Right lobe of liver (tissue), 4 donors: Measurements from ENCODE around the gene TMTC1.

Experiments
- POLR2A ChIP-seq: fragments of 450-650 bp; IDR thresholded peaks from one replicate; pipeline ENCODE4 v1.6.1; 2017; ENCODE audit warnings: antibody characterized with exemption, mild to moderate bottlenecking
- TF ChIP-seq, protein P1 (sequence below), 4 donors: fragments of 200-600 bp in 3 of 4; fragments of 450-650 bp in 1 of 4; IDR thresholded peaks; one replicate each; pipeline versions ENCODE4 v1.5.1 to v1.8.0; 2016 to 2022; ENCODE audit warnings: antibody characterized with exemption in 4 of 4, mild to moderate bottlenecking in 2 of 4
- donor health status: DM: no; HTN: no; CAD: no.
- donor health status: DM: no; HTN: no; CAD: no.
- donor health status: DM: no; HTN: yes; CAD: no.

DNA sequence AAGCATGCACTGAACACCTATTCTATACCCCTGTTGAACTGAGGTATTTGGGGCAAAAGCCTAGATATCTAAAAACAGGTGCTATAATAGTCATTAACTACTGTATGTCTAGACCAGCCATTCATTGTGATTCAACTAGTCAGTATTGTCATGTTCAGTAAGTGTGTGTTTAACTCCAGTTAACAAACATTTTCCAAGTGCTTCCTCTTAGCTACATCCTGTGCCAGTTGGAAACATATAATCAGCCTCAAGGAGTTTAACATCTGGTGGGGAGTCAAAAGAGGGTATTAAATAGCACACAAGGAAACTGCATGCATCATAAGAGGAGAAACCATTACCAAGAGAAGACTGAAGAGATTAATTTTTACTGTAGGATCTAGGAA, 20.4 kb downstream of the TMTC1 start:
- TF ChIP-seq, protein P1, sequence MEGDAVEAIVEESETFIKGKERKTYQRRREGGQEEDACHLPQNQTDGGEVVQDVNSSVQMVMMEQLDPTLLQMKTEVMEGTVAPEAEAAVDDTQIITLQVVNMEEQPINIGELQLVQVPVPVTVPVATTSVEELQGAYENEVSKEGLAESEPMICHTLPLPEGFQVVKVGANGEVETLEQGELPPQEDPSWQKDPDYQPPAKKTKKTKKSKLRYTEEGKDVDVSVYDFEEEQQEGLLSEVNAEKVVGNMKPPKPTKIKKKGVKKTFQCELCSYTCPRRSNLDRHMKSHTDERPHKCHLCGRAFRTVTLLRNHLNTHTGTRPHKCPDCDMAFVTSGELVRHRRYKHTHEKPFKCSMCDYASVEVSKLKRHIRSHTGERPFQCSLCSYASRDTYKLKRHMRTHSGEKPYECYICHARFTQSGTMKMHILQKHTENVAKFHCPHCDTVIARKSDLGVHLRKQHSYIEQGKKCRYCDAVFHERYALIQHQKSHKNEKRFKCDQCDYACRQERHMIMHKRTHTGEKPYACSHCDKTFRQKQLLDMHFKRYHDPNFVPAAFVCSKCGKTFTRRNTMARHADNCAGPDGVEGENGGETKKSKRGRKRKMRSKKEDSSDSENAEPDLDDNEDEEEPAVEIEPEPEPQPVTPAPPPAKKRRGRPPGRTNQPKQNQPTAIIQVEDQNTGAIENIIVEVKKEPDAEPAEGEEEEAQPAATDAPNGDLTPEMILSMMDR (IDR thresholded peaks at IDR 0.05), result no peak
- no peak for TF ChIP-seq POLR2A
